GM19023 (cell line): ENCODE data around the gene SPRED3.
"Not testable (repeated sequence)": the region's sequence is repeated elsewhere in the genome, so short reads cannot be mapped to it uniquely, and the experiment has no call there.

Experiments
- ATAC-seq: cut with Tn5 transposase; IDR thresholded peaks from one replicate; pipeline ENCODE4 v1.9.1; 2021; ENCODE audit warnings: mild to moderate bottlenecking, moderate library complexity; ENCODE audit not compliant: unreplicated experiment

The SPRED3 gene

GRCh38 chr19:38417146-38417543 lies 28.6 kb downstream of the SPRED3 start:
- no peak for ATAC-seq

DNA sequence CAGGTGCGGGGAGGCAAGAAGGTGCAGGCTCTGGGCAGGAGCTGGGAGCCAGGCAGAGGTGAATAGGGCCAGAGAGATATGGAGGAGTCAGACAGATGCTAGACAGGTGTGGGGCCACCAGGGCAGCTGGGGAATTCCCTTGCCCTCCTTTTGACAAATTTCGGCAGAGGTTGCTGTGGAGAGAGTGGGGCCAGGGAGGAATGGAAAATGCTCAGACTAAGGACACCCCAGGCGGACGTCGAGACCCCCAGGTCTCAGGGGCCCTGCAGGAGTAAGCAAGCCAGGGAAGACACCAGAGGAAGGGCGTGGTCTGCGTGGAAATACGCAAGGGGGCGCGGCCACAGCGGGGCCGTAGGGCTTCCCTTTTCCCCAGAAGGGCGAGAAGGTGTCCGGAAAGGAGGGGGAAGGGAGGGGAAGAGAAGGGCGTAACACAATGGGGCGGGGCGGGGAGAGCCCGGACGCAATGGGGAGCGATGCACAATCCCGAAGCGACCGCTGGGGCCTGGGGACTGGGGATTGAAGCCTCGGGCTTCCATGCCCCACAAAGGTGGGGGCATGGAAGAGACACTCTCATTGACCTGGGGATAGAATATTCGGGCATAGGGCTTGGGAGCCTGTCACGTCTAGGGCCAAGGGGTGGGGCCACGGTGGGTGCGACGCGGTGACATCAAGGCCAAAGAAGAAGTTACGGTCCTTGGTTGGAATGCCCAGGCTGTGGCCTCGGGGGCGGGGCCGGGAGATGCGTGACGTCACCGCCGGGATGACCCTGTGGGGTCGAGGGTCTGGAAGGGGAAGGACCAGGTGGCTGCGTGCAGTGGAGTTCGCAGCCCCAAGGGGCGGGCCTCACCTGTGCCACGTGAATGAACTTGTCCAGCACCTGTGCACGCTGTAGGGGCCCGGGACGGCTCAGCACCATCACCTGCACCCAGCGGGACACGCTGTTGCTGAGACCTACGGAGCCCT lies 29.3 kb downstream of the SPRED3 start:
- ATAC-seq = no peak

- no peak for ATAC-seq
Measured at GRCh38 chr19:38420935-38421334, 32.4 kb downstream of the SPRED3 start.

DNA sequence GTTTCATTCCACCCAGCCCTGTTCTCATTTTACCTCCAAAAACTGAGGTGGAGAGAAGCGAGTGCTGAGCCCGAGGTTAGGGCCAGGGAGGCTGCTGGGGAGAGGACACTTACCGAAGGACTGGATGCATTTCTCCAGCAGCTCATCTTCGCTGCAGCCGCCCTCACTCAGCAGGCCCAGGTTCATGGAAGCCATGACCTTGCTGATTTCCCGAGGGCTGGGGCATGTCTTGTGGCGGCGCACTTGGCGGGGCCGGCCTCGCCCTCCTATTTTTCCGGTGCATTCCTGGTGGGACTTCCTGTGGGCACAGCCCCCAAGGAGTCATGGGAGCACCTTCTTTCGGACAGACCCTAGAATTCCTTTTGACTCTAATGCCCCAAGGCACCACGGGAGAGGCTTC lies 33.4 kb downstream of the SPRED3 start:
- ATAC-seq = no peak

- no peak for ATAC-seq
Measured at GRCh38 chr19:38422438-38422837, 33.9 kb downstream of the SPRED3 start.

DNA sequence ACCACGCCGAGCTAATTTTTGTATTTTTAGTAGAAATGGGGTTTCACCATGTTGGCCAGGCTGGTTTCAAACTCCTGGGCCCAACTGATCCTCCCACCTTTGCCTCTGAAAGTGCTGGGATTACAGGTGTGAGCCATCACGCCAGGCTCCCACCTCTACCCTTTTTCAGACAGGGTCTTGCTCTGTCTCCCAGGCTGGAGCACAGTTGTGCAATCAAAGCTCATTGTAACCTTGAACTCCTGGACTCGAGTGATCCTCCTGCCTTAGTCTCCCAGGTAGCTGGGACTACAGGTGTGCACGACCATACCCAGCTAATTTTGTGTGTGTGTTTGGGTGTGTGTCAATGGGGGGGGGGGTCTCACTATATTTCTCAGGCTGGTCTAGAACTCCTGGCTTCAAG lies 35.8 kb downstream of the SPRED3 start:
- ATAC-seq = no peak

DNA sequence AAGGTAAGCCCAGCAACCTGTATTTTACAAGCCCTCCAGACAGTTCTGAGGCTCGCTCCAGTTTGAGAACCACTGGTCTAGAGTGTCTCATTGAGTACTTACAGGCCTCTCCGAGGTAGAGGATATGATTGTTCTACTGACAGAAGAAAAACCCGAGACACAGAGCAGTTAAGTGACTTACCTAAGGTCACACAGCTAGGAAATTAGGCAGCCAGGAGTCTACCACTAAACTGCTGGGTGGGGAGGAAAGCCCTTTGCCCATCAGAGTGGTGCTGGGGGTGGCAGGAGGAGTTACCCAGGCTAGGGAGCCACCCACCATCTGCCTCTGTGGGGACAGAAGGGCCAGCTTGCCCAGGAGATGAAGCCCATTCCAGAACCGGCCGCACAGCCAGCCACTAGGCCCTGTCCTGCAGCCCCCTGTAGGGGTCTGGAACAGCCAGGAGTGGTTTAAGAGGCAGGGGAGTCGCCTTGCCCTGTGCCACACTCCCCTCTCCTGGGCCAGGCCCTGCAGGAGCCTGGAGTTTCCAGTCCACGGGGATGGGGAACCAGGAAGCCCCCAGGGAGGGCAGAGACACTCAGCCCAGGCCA lies 36.8 kb downstream of the SPRED3 start:
- ATAC-seq = no peak

GRCh38 chr19:38425810-38426466 lies 37.4 kb downstream of the SPRED3 start, which contains the start of gene RASGRP4:
RASGRP4 (minus strand) TSS chr19:38426219; CDS start chr19:38426091, 128 bp downstream.
- no peak for ATAC-seq

DNA sequence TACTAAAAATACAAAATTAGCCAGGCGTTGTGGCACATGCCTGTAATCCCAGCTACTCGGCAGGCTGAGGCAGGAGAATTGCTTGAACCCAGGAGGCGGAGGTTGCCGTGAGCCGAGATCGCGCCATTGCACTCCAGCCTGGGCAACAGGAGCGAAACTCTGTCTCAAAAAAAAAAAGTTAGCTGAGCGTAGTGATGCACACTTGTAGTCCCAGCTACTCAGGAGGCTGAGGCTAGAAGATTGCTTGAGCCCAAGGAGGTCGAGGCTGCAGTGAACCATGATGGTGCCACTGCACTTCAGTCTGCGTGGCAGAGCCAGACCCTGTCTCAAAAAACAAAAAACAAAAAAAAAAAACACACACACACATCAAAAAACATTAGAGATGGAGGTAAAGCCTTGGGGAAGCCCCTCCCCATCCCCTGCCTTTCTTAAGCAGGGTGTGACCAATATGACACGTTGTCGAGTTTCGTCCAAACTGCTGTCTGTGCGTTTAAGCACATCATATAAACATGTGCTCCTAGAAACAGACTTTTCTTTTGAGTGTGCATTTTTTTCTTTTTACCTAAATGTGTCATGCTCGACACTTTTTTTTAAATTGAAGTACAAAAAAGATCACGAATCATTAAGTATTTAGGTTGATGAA lies 38.7 kb downstream of the SPRED3 start:
- not testable (repeated sequence) for ATAC-seq

GRCh38 chr19:38429055-38429810 lies 40.7 kb downstream of the SPRED3 start:
- no peak for ATAC-seq

DNA sequence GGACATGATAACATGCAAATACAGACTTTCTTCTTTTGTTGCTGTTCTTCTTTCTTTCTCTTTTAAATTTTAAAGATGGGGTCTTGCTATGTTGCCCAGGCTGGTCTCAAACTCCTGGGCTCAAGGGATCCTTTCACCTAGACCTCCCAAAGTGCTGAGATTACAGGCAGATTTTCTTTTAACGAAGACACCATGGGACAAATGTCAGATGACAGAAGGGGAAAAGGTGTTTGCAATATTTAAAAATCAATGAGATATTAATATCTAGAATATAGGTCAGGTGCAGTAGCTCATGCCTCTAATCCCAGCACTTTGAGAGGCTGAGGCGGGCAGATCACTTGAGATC lies 41.3 kb downstream of the SPRED3 start:
- no peak for ATAC-seq

GRCh38 chr19:38430931-38431330 lies 42.4 kb downstream of the SPRED3 start:
- ATAC-seq = no peak

- no peak for ATAC-seq
Measured at GRCh38 chr19:38433268-38433733, 44.8 kb downstream of the SPRED3 start, which contains the start of gene RYR1. RYR1 (plus strand) TSS chr19:38433691; CDS start chr19:38433830, 139 bp downstream.

DNA sequence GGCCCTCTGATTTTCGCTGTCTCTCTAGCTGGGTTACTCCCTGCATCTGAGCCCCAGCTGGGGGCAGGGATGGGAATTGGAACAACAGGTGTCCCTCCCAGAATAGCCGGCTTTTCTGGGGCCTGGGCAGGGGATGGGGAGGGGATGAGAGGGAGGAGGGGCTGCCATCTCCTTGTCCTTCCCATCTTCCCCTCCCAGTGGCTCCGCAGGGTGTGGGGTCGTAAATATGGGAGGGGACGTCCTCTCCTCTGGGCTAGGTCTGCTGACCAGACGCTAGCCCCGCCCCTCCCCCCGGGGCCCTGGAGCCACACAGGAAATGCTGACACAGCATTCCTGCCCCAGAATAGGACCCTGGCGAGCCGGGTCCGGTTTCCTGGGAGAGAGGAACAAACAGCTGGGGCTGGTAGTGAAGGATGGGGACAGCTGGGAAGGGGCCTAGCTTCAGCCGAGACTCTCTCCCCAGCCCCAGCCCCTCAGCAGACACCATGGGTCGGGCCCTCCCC lies 46.1 kb downstream of the SPRED3 start:
- no peak for ATAC-seq

- ATAC-seq = no peak
Measured at GRCh38 chr19:38437295-38437694, 48.8 kb downstream of the SPRED3 start.

GRCh38 chr19:38437917-38438316 lies 49.4 kb downstream of the SPRED3 start:
- no peak for ATAC-seq

GRCh38 chr19:38440592-38440991 lies 52.1 kb downstream of the SPRED3 start:
- no peak for ATAC-seq

DNA sequence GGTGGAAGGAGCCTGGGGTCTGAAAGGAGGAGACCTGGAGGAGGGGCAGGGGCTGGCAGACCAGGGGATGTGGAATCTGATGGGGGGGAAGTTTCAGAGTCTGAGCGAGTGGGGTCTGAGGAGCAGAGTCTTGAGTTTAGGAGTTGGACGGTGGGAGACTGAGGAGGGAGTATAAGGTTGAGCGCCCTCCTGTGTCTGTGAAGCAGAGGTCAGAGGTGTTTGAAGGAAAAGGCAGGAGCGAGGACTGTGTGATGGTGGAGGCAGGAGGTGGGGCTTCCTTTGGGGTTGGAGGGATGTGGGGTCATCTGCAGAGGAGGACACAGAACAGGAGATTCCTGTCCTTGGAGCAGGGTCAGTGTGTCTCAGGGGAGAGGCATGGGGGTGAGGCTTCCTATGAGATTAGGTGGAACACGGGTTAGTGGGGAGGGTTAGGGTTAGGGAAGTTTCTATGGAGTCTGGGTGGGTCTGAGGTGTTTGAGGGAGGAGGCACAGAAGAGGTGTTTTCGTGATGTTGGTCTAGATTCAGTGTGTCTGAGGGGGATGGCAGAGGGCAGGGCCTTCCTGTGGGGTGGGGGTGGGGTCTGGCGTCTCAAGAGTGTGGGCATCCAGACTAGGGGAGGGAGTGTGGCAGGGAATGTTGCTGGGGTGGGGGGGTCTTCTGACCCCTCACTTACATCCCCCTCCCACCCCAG lies 53.3 kb downstream of the SPRED3 start:
- ATAC-seq = no peak

DNA sequence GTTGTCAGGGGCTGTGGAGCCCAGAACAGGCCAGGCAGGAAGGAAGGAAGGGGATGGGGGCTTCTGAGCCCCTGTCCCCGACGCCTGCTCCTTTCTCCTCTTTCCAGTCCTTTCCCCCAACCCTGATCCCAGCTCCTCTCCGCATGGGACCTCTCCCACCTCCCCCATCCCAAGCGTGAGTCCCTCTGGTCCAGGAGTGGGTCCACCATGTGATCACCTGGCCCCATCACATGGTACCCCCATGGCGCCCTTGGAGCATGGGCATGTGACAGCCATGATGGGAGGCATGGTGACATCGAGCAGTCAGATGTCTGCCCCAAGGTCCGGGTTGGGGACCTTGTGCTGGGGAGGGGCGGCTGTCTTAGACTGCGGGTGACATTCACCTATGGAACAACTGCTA lies 54.2 kb downstream of the SPRED3 start:
- no peak for ATAC-seq
